GM18520 (cell line): ENCODE data around the gene PKD1L1.
"Not testable (repeated sequence)": the region's sequence is repeated elsewhere in the genome, so short reads cannot be mapped to it uniquely, and the experiment has no call there.

Source experiments
- ATAC-seq: cut with Tn5 transposase; IDR thresholded peaks from one replicate; pipeline ENCODE4 v1.9.1; 2021; ENCODE audit not compliant: unreplicated experiment

Gene PKD1L1

GRCh38 chr7:47776335-47776734 lies 171.9 kb downstream of the PKD1L1 start:
- no peak for ATAC-seq

GRCh38 chr7:47775238-47775637 lies 173.0 kb downstream of the PKD1L1 start:
- no peak for ATAC-seq

- ATAC-seq: no peak
Observed at GRCh38 chr7:47772492-47772891, 175.8 kb downstream of the PKD1L1 start.

- ATAC-seq: no peak
Observed at GRCh38 chr7:47771990-47772360, 176.3 kb downstream of the PKD1L1 start.

GRCh38 chr7:47771336-47771989 lies 176.8 kb downstream of the PKD1L1 start:
- ATAC-seq: no peak

- no peak for ATAC-seq
Observed at GRCh38 chr7:47766126-47766525, 182.1 kb downstream of the PKD1L1 start.

GRCh38 chr7:47765373-47765979 lies 182.8 kb downstream of the PKD1L1 start:
- ATAC-seq: no peak

- no peak for ATAC-seq
Observed at GRCh38 chr7:47764746-47765145, 183.5 kb downstream of the PKD1L1 start.

- ATAC-seq: no peak
Observed at GRCh38 chr7:47763063-47763974, 184.9 kb downstream of the PKD1L1 start.

- ATAC-seq: no peak
Observed at GRCh38 chr7:47762746-47763062, 185.6 kb downstream of the PKD1L1 start.

GRCh38 chr7:47762207-47762606 lies 186.1 kb downstream of the PKD1L1 start:
- ATAC-seq: no peak

GRCh38 chr7:47759056-47759706 lies 189.1 kb downstream of the PKD1L1 start:
- ATAC-seq: no peak

GRCh38 chr7:47758546-47758945 lies 189.7 kb downstream of the PKD1L1 start:
- no peak for ATAC-seq

GRCh38 chr7:47757921-47758411 lies 190.3 kb downstream of the PKD1L1 start:
- no peak for ATAC-seq

- no peak for ATAC-seq
Observed at GRCh38 chr7:47756636-47757035, 191.6 kb downstream of the PKD1L1 start.

- ATAC-seq: no peak
Observed at GRCh38 chr7:47755248-47755647, 193.0 kb downstream of the PKD1L1 start.

- ATAC-seq: not testable (repeated sequence)
Observed at GRCh38 chr7:47751724-47752123, 196.5 kb downstream of the PKD1L1 start.

GRCh38 chr7:47751043-47751442 lies 197.2 kb downstream of the PKD1L1 start:
- ATAC-seq: no peak

- ATAC-seq: no peak
Observed at GRCh38 chr7:47748041-47748440, 200.2 kb downstream of the PKD1L1 start.

GRCh38 chr7:47747160-47747559 lies 201.1 kb downstream of the PKD1L1 start:
- ATAC-seq: no peak

GRCh38 chr7:47746468-47746867 lies 201.8 kb downstream of the PKD1L1 start:
- ATAC-seq: no peak
